Skin of body (tissue), 2 donors: ENCODE measurements around the gene VAMP7. TPM values are rescaled to one million over a fixed set of nuclear protein-coding genes. Genes with fewer than 3 reads are reported as not detected.
"Not testable (repeated sequence)": the region's sequence is repeated elsewhere in the genome, so short reads cannot be mapped to it uniquely, and the experiment has no call there.

Experiments
- DNase-seq: peaks from one replicate; lab custom pipeline; 2025; lab: John Stamatoyannopoulos, UW
- total RNA-seq: library from RNA; depleted of rRNA; stranded (reverse); fragments of >200 nt; gene quantifications from one replicate; pipeline ENCODE4 v1.2.3, GENCODE V29; 2014

Gene VAMP7
- total RNA-seq, 1 donor from 2014 or later = 25.1 TPM

GRCh38 chrX:155907661-155908060 is 26.5 kb downstream of the VAMP7 start:
- DNase-seq = not testable (repeated sequence)

GRCh38 chrX:155923200-155923599 is 42.1 kb downstream of the VAMP7 start:
- no peak for DNase-seq

- DNase-seq = not testable (repeated sequence)
Measured at GRCh38 chrX:155930852-155931618, 49.9 kb downstream of the VAMP7 start.

- DNase-seq = no peak
Measured at GRCh38 chrX:155938132-155938531, 57.0 kb downstream of the VAMP7 start.

- DNase-seq = no peak
Measured at GRCh38 chrX:155949098-155949497, 68.0 kb downstream of the VAMP7 start.

DNA sequence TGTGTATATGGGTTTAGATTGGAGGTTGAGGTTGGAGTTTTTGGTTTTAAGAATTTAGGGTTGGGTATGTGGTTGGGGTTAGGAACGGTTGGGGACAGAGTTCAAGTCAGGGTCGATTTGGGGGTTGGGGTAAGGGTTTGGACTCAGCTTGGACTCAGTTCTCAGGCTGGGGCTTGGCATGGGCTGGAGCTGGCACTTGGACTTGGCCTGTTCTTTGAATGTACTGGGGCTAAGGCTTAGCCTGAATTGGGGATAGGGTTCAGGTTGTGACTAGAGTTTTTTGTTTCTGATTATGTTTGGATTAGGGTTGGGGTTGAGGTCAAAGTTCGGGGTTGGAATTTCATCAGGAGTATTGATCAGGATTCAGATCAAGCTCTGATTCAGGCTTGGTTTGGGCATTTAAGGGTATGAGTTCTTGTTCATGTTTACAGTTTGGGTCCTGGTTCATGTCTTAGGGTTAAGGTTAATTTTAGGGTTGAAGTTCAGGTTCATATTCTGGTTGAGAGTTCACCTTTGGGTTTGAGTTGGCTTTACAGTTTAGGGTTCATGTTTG is 70.2 kb downstream of the VAMP7 start:
- no peak for DNase-seq

- no peak for DNase-seq
Measured at GRCh38 chrX:155953055-155953454, 71.9 kb downstream of the VAMP7 start.

- DNase-seq = no peak
Measured at GRCh38 chrX:155954793-155955192, 73.6 kb downstream of the VAMP7 start.

GRCh38 chrX:155956099-155956498 is 75.0 kb downstream of the VAMP7 start:
- DNase-seq = no peak

DNA sequence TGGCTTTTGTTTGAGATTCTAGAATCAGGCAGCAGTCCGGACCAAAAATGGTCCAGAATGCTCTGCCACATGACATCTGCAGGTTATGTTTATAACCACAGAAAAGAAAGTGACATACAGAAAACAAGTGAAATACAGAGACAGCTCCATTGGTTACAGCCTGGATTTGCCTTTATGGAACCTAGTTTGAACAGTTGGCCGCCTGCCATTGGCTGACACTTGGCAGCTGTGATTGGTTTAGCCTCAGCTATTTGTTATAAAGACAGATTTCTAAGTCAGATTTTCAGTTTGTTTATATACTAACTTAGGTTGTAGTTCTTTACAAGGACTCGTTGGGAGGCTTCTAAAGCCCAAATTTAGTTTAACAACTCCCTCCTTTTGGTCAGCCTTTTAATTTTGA is 75.5 kb downstream of the VAMP7 start:
- DNase-seq = no peak

- DNase-seq = no peak
Measured at GRCh38 chrX:155957843-155958242, 76.7 kb downstream of the VAMP7 start.

GRCh38 chrX:155959018-155959587 is 78.0 kb downstream of the VAMP7 start:
- DNase-seq = no peak

- DNase-seq = no peak
Measured at GRCh38 chrX:155962906-155963305, 81.8 kb downstream of the VAMP7 start.

DNA sequence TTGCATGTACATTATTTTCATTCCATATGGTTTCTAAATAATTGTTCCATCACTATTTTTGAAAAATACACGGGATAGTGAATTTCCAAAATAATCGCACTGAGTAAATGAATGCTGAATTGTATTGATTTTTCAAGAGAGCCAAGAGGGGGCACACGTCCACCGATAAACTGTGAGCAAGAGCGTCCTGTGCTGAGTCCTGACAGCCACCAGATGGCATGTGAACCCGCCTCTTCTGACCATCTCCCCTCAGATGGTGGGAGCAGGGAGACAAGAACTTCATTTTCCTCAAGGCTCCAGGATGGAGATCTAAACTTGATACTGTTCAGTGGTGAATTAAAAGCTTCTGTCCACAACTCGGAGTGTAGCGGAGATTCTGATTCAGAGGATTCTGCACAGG is 85.7 kb downstream of the VAMP7 start:
- no peak for DNase-seq

GRCh38 chrX:155967653-155968325 is 86.6 kb downstream of the VAMP7 start:
- no peak for DNase-seq

GRCh38 chrX:155968326-155968661 is 87.1 kb downstream of the VAMP7 start:
- DNase-seq = no peak

- no peak for DNase-seq
Measured at GRCh38 chrX:155968791-155969190, 87.6 kb downstream of the VAMP7 start.

- not testable (repeated sequence) for DNase-seq
Measured at GRCh38 chrX:155971658-155972057, 90.5 kb downstream of the VAMP7 start.

- DNase-seq = not testable (repeated sequence)
Measured at GRCh38 chrX:155972241-155972640, 91.1 kb downstream of the VAMP7 start.

DNA sequence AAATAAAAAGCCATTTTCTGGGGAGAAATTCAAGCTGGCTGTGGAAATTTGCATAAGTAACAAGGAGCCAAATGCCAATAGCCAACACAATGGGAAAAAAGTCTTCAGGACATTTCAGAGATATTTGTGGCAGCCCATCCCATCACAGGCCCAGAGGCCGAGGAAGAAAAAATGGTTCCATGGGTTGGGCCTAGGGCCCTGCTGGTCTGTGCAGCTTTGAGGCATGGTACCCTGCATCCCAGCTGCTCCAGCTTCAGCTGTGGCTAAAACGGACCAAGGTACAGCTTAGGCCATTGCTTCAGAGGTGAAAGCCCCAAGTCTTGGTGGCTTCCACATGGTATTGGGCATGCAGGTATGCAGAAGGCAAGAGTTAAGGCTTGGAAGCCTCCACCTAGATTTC is 102.2 kb downstream of the VAMP7 start:
- no peak for DNase-seq

DNA sequence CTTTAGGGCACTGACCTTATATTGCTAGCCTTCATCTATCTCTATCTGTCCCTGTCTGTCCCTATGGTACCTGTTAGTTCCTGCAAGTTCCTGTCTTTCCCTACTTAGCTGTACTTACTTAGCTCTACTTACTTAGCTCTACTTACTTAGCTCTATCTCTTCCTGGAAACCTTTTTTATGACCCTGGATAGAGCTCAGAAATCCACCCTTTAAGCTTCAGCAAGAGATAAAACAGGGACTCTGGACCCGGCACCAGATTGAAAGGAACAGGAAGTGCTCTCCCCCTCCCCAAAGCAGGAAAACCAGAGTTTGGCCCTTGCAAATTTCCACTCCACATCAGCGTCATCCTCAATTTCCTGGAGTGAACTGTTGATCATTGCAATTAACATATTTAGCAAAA is 104.1 kb downstream of the VAMP7 start:
- DNase-seq = no peak

- not testable (repeated sequence) for DNase-seq
Measured at GRCh38 chrX:155986995-155987394, 105.8 kb downstream of the VAMP7 start.
